Panc1 (cell line): ENCODE results near the gene KCP. TPM values are rescaled to one million over a fixed set of nuclear protein-coding genes. Genes with fewer than 3 reads are reported as not detected.

ENCODE experiments used
- ATAC-seq: fragments of 200-7000 bp; cut with Tn5 transposase; 2 replicates; pipeline ENCODE4 v1.9.1; 2020; ENCODE audit warnings: mild to moderate bottlenecking, moderate library complexity
- BruUV-seq: library from RNA; stranded (reverse); fragments of 400-500 nt; replicated peaks from 2 replicates; lab custom pipeline; 2021; lab: Mats Ljungman, UMichigan
- CTCF ChIA-PET: fragments of 300-600 bp; sonication (Branson Sonifier 250); formaldehyde crosslinking; loops from one replicate; lab custom pipeline; 2022; ENCODE audit warnings: antibody characterized with exemption; lab: Charles Lee
- POLR2A ChIA-PET: fragments of 300-600 bp; sonication (Branson Sonifier 250); formaldehyde crosslinking; loops from one replicate; lab custom pipeline; 2022; ENCODE audit warnings: antibody characterized with exemption; lab: Charles Lee
- DNase-seq: peaks from one replicate; pipeline ENCODE4 v3.0.0-alpha.2; 2010; ENCODE audit warnings: low read depth, low spot score
- H3K27ac ChIP-seq: 2 replicates; pipeline ENCODE4 v1.5.1; 2011; ENCODE audit warnings: mild to moderate bottlenecking, low read length, inconsistent platforms
- H3K27me3 ChIP-seq: fragments of 200-500 bp; sonication (Bioruptor generic); 2 replicates; pipeline ENCODE4 v1.6.0; 2014; ENCODE audit warnings: low read length, inconsistent platforms; ENCODE audit not compliant: control insufficient read depth, insufficient read depth
- H3K36me3 ChIP-seq: fragments of 200-500 bp; sonication (Bioruptor generic); 2 replicates; pipeline ENCODE4 v1.5.1; 2014; ENCODE audit warnings: inconsistent platforms, mild to moderate bottlenecking, low read length, moderate library complexity; ENCODE audit not compliant: control insufficient read depth, insufficient read depth
- H3K4me1 ChIP-seq: 2 replicates; pipeline ENCODE4 v1.5.1; 2011; ENCODE audit warnings: inconsistent platforms, mild to moderate bottlenecking, low read length, moderate library complexity; ENCODE audit not compliant: control insufficient read depth, insufficient read depth
- H3K4me3 ChIP-seq, 2 experiments: 2 replicates each; pipeline ENCODE4 v1.5.1; 2011 to 2012; ENCODE audit warnings: low read depth in 2 of 2, low read length in 2 of 2, mild to moderate bottlenecking in 2 of 2, inconsistent platforms in 1 of 2, moderate library complexity in 1 of 2
- H3K9me3 ChIP-seq: fragments of 200-500 bp; sonication (Bioruptor generic); 2 replicates; pipeline ENCODE4 v1.5.1; 2014; ENCODE audit warnings: low read depth, mild to moderate bottlenecking, inconsistent platforms, low read length, moderate library complexity; ENCODE audit not compliant: control insufficient read depth, insufficient read depth
- POLR2AphosphoS5 ChIP-seq: IDR thresholded peaks from 2 replicates; pipeline ENCODE4 v1.6.1; 2012; ENCODE audit warnings: mild to moderate bottlenecking, low read depth, low read length, moderate library complexity
- SIN3A ChIP-seq: IDR thresholded peaks from 2 replicates; pipeline ENCODE4 v1.6.1; 2012; ENCODE audit warnings: low read depth, mild to moderate bottlenecking, low read length, moderate library complexity, borderline replicate concordance; ENCODE audit not compliant: insufficient read depth
- TCF7L2 ChIP-seq: IDR thresholded peaks from 2 replicates; pipeline ENCODE4 v1.6.1; 2011; ENCODE audit warnings: mild to moderate bottlenecking, low read depth, low read length, inconsistent platforms
- in situ Hi-C: cut with HindIII; loops from 2 replicates; pipeline ENCODE4 v1.10.0; 2016; ENCODE audit warnings: low sequenced_read_pairs, low pct_unique_long_range_greater_than_20kb
- intact Hi-C: fragments of 100-400 bp; cut with micrococcal nuclease; formaldehyde crosslinking; loops from one replicate; pipeline ENCODE4 v1.10.0; 2022; ENCODE audit not compliant: unreplicated experiment
- total RNA-seq: library from RNA; stranded (reverse); gene quantifications from one replicate; pipeline ENCODE4 v1.2.1, GENCODE V29; 2021; ENCODE audit not compliant: unreplicated experiment
- TF ChIP-seq, protein P1 (sequence below): fragments of 450-650 bp; IDR thresholded peaks from 2 replicates; pipeline ENCODE4 v1.5.1; 2017; ENCODE audit warnings: mild to moderate bottlenecking
- TF ChIP-seq, protein P2 (sequence below), 2 experiments: IDR thresholded peaks; 2 replicates each; pipeline ENCODE4 v1.6.1; 2011 to 2012; ENCODE audit warnings: low read depth in 2 of 2, control low read depth in 1 of 2, low read length in 1 of 2, mild to moderate bottlenecking in 1 of 2, moderate library complexity in 1 of 2; ENCODE audit not compliant: insufficient read depth in 1 of 2

Gene KCP
- total RNA-seq, 1 experiment from 2014 or later, result 0.13 TPM

DNA sequence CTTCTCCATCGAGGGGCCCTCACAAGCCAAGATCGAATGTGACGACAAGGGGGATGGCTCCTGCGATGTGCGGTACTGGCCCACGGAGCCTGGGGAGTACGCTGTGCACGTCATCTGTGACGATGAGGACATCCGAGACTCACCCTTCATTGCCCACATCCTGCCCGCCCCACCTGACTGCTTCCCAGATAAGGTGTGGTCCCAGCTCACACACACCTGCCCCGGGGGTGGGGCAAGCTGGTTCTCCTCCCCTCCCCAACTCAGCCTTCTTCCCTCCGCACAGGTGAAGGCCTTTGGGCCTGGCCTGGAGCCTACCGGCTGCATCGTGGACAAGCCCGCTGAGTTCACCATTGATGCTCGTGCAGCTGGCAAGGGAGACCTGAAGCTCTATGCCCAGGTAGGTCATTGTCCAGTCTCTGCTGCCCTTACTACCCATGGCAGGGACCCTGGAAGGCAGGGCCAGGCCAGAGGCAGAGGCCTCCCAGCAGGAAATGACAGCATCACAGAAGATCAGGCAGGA lies 69.3 kb downstream of the KCP start:
- TF ChIP-seq, protein P1, sequence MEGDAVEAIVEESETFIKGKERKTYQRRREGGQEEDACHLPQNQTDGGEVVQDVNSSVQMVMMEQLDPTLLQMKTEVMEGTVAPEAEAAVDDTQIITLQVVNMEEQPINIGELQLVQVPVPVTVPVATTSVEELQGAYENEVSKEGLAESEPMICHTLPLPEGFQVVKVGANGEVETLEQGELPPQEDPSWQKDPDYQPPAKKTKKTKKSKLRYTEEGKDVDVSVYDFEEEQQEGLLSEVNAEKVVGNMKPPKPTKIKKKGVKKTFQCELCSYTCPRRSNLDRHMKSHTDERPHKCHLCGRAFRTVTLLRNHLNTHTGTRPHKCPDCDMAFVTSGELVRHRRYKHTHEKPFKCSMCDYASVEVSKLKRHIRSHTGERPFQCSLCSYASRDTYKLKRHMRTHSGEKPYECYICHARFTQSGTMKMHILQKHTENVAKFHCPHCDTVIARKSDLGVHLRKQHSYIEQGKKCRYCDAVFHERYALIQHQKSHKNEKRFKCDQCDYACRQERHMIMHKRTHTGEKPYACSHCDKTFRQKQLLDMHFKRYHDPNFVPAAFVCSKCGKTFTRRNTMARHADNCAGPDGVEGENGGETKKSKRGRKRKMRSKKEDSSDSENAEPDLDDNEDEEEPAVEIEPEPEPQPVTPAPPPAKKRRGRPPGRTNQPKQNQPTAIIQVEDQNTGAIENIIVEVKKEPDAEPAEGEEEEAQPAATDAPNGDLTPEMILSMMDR, result no peak
- TF ChIP-seq POLR2AphosphoS5, result no peak
- no peak for TF ChIP-seq SIN3A
- TF ChIP-seq, protein P2, sequence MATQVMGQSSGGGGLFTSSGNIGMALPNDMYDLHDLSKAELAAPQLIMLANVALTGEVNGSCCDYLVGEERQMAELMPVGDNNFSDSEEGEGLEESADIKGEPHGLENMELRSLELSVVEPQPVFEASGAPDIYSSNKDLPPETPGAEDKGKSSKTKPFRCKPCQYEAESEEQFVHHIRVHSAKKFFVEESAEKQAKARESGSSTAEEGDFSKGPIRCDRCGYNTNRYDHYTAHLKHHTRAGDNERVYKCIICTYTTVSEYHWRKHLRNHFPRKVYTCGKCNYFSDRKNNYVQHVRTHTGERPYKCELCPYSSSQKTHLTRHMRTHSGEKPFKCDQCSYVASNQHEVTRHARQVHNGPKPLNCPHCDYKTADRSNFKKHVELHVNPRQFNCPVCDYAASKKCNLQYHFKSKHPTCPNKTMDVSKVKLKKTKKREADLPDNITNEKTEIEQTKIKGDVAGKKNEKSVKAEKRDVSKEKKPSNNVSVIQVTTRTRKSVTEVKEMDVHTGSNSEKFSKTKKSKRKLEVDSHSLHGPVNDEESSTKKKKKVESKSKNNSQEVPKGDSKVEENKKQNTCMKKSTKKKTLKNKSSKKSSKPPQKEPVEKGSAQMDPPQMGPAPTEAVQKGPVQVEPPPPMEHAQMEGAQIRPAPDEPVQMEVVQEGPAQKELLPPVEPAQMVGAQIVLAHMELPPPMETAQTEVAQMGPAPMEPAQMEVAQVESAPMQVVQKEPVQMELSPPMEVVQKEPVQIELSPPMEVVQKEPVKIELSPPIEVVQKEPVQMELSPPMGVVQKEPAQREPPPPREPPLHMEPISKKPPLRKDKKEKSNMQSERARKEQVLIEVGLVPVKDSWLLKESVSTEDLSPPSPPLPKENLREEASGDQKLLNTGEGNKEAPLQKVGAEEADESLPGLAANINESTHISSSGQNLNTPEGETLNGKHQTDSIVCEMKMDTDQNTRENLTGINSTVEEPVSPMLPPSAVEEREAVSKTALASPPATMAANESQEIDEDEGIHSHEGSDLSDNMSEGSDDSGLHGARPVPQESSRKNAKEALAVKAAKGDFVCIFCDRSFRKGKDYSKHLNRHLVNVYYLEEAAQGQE (IDR thresholded peaks at IDR 0.05; ENCODE audit: insufficient read depth in 1 of 2, low read depth in 2 of 2, low read length in 1 of 2), result no peak
- no peak for TF ChIP-seq TCF7L2
- H3K27ac ChIP-seq, result no peak overlapping the region
- DNase-seq (no peak), ATAC-seq (no peak)
- in situ Hi-C loops, result no loop called here
- no peaks in the 10 kb centered on the region for H3K36me3 ChIP-seq
- ChIA-PET CTCF (no interaction called here), POLR2A (no interaction called here)
- intact Hi-C loops, result no loop called here
- H3K4me1 ChIP-seq, result no peaks in the 10 kb centered on the region
- no peaks in the 10 kb centered on the region for H3K27me3 ChIP-seq
- H3K9me3 ChIP-seq, result no peaks in the 10 kb centered on the region
- BruUV-seq, result no TSS peak
- H3K4me3 ChIP-seq, result no peak overlapping the region

DNA sequence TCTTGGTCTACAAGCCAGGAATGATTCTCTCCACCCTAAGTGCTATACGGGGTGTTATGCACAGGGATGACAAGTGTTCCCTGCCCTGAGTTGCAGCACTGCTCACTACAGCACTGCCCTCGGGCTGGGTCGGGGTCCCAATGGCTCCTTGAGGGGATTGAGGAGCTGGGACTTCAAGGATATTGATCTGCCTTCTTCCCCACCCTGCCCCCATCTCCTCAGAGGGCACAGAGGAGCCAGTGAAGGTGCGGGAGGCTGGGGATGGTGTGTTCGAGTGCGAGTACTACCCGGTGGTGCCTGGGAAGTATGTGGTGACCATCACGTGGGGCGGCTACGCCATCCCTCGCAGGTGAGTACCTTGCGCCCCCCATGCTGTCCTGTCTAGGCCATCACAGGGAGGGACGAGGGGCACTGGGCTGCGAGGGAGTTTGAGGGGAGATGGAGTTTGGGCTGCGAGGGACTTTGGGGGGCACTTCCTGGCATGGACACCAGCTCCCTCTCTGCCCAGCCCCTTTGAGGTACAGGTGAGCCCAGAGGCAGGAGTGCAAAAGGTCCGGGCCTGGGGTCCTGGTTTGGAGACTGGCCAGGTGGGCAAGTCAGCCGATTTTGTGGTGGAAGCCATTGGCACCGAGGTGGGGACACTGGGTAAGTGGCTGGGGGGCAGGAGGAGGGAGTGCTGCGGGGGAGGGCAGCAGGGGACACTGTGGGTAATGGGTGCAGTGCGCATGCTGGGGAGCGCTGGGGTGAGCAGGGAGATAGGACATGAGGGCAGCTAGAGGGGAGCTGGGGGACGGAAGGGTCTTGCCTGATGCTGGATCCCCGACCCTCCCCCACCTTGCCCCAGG lies 70.0 kb downstream of the KCP start:
- no peaks in the 10 kb centered on the region for H3K27me3 ChIP-seq
- intact Hi-C loops (no loop called here), in situ Hi-C loops (no loop called here)
- CTCF ChIA-PET, result interaction anchor here (0.6 kb wide), 1 partner anchor 22 kb away, joined by 3 read pairs; no protein-coding TSS in a partner anchor
- H3K27ac ChIP-seq, result no peak overlapping the region
- POLR2A ChIA-PET, result no interaction called here
- no peak for ATAC-seq
- no peaks in the 10 kb centered on the region for H3K9me3 ChIP-seq
- H3K4me3 ChIP-seq, result no peak overlapping the region
- no TSS peak for BruUV-seq
- no peaks in the 10 kb centered on the region for H3K4me1 ChIP-seq
- DNase-seq, result no peak
- no peaks in the 10 kb centered on the region for H3K36me3 ChIP-seq
- TF ChIP-seq, protein P1, result no peak
- TF ChIP-seq POLR2AphosphoS5, result no peak
- TF ChIP-seq, protein P2 (IDR thresholded peaks at IDR 0.05; ENCODE audit: insufficient read depth in 1 of 2, low read depth in 2 of 2, low read length in 1 of 2), result no peak
- TF ChIP-seq SIN3A, result no peak
- TF ChIP-seq TCF7L2, result no peak
